Stimulated activated CD8-positive, alpha-beta memory T cell treated with anti-CD3 and anti-CD28 coated beads, Interleukin-12 subunit alpha, Interleukin-12 subunit beta, amount 100 ng/mL, for 1 hour (primary cell): ENCODE measurements around the gene DNAJA4.

Experiments
- DNase-seq: peaks from one replicate; pipeline ENCODE4 v3.0.0-alpha.2; 2020; ENCODE audit warnings: low read depth

DNAJA4 gene

DNA sequence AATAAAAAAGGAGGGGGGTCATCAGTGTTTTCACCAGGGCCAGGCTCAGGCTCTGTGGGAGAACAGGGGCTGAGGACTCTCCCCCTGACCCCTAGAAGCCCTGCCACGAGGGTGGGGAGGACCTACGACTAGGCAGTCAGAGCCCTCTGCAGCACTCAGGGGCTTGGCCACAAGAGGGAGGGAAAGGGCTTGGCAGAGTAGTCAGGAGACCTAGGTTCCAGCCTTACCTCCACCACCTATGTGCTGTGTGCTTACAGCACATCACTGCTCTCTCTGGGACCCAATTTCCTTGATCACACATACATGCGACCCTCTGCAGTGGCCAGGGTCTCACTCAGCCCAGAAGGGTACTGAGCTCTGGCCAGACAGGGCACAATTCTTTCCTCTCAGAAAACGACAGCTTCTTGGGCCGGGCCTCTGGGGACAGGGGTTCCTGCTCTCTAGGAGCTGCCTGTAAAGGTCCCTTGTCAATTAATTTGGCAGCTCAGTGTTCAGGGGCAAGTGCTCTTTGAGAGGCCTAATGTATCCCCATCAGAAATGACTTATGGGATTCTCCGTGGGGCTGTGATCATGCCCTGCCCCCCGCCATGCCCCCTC is 51.4 kb downstream of the DNAJA4 start:
- no peak for DNase-seq

DNA sequence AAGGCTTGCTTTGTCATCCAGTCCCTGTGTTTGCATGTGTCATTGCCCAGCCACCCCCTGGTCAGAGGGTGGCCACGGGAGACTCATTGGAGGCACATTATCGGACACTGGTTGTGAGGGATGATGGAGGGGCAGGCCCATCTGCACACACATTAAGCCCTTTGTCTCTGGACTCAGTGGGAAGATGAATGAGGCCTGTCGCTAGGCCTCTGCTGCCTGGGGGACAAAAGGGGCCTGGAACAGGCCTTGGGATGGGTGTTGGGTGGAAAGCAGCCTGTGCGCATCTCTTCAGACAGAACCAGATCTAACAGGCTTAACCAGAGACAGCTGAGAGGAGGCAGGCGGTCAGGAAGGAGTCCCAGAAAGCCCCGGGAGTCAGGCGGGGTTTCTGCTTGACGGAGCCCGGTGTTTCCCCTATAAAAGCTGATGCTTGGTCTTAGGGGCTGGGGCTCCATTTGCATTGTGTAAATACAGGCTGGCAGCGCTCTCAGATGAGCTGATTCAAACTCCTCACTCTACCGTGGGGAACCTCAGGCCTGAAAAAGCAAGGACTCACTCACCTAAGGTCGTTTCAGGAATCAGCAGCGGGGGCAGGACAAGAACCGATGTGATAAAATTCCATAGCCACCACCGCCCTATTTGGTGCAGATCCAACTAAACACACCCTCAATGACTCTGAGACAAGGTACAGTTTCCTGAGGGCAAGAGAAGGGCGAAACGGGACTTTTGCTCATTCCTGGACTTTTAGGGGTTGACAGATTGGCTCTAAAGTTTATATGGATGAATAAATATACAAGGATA is 52.1 kb downstream of the DNAJA4 start:
- DNase-seq = no peak

DNA sequence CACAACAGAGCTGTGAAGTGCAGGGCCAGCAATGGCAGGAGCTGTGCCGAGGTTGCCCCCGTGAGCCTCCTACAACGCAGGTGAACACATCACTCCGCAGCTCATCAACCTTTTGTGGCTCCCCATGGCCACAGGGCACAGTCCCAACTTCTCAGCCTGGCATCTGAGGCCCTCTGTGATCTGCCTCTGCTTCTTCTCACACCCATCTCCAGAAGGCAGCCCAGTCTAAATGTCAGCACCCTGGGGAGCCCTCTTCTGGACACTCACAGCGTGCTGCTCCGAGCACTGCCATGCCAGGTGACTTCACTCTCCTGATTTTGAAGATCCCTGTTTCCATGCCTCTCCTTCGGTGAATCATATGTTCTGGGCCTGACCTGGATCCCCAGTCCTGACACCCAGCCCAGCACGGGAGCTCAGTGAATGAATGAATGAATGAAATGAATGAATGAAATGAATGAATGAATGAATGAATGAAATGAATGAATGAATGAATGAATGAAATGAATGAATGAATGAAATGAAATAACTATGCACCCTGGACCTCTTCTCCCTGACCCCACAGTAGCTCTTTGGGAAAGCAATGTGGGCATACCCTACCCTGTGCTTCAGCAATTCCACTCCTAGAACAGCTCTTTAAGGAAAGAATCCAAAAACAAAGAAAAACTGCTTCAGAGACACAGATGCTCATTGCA is 52.9 kb downstream of the DNAJA4 start:
- no peak for DNase-seq

DNA sequence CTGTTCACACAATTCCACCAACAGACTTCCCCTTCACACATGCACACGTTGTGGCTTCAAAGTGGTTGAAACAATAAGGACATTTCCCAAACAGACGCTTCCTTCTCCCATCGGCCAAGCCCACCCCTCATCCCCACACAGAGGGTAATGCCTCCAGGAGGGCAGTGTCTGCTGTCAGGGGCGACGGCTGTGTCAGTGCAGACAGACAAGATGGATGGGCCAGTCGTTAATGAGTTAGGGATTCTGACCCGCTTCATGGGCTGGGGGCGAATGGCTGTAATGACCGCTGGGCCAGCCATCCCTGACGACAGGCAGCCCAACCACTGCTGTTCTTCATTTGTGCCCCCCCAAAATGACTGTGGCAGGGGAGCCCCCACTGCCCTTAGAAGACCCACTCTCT is 55.2 kb downstream of the DNAJA4 start:
- DNase-seq = no peak

DNA sequence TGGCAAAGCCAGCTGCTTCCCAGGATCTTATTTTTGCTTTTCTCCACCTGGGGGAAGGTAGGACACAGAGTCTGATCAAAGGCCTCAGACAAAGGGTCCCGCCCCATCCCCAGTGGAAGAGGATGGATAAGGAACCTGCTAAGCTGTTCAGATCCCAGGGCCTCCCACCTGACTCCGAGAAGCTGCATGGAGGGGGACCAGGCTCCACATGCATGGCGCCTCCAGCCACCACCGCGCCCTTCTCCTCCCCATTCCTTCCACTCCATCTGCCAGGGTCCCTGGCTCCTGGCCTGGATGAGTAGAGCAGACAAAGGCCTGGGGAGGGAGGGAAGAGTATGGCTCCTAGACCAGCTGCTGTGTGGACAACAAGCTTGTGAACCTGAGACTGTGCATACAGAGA is 55.8 kb downstream of the DNAJA4 start:
- DNase-seq = no peak

DNA sequence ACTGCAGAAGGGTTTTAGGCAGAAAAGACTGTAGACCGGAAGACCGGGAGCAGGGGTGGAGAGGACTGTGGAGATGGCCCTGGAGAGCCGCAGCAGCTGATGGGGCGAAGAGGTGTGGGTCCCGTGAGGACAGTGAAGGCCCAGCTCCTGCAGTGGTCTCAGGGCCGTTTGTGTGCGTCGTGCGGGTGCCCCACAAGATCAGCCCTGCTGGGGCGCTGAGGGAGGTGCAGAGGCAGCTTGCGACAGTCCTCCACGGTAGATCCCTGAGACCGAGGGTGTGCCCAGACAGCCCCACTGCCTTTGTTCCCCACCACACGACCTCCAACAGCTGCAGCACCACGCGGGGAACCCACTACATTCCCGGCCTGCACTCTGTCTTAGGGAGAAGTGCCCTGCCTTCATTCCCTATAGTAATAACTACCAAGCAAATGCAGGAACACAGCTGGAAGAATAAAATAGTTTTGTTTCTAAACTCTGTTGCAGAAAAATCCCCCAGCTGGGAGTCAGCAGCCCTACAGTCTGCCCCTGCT is 56.7 kb downstream of the DNAJA4 start:
- DNase-seq = no peak

DNA sequence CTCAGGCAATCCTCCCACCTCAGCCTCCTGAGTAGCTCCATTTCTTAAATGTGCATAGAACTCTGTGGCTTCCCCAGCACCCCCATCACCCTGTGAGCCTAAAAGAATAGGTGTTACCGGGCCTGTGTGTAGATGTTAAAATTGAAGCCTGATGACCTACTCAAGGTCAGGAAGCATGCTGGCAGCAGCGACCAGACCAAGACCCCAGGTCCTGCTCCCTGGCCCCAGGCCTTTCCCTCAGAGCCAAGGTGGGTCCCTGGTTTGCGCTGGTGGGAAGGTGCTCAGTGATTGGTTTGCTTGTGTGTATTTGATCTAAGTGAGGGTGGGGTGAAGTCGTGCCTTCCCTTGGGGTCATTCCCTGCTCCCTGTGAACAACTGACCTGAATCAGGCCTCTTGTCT is 57.4 kb downstream of the DNAJA4 start:
- DNase-seq = no peak

DNA sequence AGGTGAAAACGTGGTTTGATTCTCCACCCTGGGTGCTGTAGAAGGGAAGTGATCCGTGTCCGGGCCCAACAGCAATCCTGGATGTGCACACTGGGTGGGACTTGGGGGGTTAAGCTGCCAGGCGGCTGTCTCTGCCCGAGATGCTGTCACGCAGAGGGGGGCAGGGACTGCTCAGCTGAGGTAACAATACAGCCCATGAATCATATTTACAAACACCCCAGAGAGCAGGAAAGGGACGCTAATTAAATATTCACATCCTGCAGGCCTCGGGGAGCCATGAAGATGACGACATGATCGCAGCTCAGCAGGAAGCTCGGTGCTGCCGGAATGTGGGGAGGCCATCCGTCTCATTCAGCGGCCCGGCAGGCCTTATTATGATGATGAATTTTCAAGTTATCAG is 57.9 kb downstream of the DNAJA4 start:
- DNase-seq = no peak

DNA sequence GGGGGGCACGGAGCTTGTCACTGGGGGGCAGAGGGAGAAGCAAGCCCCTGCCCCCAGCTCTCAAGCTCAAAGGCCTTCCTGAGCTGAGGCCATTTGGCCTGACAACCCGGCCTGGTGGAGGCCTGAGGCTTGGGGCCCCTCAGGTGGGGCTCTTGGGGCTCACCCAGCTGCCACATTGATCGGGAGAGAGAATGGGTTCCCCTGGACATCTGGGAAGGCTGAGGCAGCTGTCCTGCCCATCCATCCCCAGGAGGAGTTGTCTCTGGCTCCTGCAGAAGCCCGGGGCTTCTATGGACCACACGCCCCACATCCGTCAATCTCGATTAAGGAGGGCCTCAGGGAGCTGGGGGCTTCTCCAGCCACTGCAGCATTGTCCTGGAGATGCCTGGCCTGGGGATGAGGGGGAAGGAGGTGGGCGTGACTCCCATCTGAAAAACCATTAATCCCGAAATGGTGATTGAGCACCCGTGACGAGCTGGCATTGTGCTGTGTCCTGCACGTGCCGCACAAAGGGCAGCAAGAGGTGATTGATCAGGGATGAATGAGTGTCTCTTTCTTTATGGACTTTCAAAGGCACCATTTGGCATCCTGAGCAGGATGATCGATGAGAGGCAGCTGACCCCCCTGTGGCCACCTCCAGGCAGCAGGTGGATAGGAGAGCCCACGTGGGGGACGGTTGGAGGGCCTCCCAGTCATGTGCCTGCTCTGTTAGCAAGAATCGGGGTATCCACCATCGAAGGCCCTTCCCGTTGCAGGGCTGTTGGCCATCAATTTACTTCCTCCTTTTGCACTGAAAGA is 58.6 kb downstream of the DNAJA4 start:
- no peak for DNase-seq

DNA sequence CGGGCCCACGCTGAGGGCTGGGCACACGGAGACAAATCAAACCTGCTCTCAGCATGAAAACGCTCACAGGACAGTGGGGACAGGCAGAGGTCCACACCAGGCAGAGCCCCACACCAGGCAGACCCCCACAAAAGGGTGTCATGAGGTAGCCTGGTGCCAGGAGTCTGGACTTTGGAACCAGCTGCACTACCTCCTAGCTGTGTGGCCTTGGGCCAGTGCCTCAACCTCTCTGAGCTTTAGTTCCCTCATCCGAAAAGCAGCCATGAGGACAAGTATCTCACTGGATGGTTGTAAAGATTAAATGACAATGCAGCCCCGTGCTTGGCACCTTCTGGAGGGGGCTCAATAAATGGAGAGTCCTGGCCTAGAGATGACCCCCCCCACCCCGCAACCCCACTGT is 59.3 kb downstream of the DNAJA4 start:
- DNase-seq = no peak

DNA sequence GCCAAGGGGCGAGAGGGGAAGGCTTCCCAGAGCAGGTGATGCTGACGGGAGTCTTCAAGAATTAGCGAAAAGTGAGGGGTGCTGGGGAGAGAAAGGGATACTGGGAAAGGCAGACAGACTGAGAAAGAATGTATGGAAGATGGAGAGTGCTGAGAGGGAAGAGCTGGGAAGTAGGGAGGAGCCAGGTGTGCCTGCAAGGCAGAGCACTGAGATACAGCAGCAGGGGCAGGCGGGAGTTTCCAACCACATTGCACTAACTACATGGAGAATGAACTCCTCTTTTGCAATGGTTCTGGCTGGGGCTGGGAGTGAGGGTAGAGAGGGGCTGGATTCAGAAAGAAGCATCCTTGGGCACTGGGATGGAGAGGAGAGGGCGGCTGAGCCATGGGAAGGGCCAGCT is 59.8 kb downstream of the DNAJA4 start:
- no peak for DNase-seq

DNA sequence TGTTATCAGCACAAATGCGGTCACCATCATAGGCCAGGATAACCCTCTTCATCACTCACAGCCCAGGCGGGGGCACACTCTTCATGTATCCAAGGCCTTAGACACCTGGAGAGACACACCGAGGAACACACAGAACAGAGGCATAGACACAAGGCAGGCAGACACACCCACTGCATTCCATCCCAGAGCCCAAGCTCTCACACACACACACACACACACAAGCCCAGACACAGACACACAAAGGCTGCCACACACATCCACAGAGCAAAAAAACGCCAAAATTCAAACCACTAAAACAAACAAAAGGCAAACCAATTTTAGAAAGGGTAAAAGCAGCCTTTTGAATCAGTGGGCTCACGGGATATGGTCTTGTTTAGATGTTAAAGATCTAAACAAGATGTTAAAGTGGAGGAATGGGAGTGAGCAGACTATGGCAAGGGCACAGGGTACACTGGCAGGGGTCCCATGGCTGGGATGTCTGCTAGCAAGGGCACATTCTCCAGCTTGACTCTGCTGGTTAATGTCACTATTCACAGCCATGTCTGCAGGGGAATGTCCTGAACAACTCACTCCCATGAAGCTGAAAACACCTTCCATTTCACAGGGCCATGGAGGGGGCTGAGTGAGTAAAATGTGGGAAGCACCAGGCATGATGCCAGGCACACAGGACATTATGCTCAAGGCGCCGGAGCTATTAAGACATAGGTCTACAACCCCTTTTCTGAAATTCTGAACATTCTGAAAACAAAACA is 60.9 kb downstream of the DNAJA4 start:
- DNase-seq = no peak

DNA sequence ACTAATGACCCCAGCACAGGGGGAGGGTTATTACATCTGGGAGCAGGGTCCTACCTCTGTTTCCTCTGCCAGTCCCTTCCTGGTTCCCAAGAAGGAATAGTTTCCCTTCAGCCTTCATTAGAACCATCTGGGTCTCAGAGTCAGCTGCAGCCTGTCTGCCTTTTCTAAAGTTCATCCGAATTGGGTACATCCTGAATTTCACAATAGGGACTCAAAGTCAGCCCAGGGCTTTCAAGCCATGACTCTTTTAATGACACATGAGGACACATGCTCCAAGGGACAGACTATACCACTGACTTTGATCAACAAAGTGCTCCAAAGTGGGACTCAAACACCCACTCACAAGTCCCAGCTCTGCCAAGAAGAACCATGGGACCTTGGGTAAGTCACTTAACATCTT is 63.1 kb downstream of the DNAJA4 start:
- DNase-seq = no peak

DNA sequence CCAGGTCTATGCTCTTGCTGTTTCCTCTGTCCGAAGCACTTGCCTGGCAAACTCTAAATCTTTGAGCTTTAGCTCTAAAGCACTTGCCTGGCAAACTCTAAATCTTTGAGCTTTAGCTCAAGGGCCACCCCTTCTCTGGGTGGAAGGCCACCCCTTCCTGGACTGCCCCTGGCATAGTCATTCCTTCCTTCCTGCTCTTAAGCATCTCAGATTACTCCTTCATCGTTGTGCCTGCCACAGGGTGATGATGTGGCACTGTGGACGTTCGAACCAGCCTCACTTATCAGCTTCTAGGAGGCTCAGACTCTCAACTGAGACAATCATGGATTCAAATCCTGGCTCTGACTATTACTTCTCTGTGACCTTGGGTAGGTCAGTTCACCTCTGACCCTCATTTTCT is 65.3 kb downstream of the DNAJA4 start:
- DNase-seq = no peak
